GM18498 (cell line): ENCODE data around the gene CHTF18.
"Not testable (repeated sequence)": the region's sequence is repeated elsewhere in the genome, so short reads cannot be mapped to it uniquely, and the experiment has no call there.

ENCODE experiments used
- ATAC-seq: cut with Tn5 transposase; IDR thresholded peaks from one replicate; pipeline ENCODE4 v1.9.1; 2021; ENCODE audit warnings: mild to moderate bottlenecking, moderate library complexity; ENCODE audit not compliant: unreplicated experiment

Gene CHTF18

DNA sequence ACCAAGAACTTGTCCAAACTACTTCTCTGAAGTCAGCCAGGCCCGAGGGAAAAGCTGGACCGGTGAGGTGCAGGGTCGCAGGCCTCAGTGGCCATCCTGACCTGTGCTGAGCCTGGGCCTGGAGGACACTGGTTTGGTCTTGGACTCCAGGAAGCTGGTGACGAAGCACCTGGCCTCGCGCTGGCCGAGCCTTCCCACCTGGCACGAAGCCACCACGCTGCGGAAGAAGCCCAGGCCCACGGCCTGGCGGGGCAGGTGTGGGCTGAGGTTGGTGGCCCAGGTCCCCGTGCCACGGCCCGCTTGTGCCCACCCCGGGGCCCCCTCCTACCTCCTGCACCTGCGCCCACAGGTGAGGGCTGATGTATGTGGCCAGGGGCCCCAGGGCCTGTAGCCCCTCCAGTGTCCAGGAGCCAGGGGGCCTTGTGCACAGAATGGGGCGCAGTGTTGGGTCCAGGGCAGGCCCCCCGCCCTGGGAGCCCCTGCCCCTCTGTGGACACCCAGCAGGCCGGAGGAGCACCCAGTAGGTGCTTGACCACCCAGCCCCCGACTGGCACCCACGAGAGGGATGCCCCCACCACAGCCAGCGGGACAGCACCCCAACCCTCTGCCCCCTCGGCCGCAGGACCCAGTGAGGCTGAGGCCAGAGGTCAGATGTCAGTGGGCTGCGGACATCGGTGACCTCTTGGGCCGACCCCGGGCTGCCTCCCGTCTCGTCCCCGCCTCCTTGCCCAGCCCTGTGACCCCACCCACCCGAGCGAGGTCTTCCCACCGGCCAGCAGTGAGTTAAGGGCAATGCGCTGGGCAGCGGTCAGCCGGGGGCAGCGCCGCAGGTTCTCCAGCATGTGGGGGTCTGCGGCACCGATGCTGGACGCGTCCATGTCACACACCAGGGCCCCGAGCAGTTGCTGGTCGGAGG, 14.1 kb upstream of the CHTF18 start:
- ATAC-seq: no peak

DNA sequence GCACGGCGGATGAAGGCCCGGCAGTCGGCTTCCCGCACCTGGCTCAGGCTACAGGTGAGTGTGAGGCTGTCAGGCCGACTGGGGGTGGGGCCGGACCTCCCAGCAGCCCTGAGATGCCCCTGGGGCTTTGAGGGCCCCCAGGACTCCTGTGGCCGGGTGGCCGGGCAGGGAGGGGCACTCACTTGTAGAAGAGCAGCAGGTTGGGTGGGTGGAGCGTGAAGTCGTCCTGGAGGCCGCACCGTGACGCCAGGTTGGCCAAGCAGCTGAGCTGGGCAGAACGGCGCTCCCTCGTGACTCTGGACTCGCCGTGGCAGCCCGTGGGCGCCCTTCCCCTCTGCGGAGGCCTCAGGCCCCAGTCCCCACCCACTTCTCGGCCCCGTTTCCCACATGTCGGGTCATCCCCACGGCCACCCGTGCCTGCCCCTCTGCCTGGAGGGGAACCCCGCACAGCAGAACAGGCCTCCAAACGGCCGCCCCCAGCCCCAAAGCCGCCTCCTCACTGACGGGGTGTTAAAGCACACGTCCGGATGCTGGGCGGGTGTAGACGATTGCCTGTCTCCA, 13.1 kb upstream of the CHTF18 start:
- no peak for ATAC-seq

DNA sequence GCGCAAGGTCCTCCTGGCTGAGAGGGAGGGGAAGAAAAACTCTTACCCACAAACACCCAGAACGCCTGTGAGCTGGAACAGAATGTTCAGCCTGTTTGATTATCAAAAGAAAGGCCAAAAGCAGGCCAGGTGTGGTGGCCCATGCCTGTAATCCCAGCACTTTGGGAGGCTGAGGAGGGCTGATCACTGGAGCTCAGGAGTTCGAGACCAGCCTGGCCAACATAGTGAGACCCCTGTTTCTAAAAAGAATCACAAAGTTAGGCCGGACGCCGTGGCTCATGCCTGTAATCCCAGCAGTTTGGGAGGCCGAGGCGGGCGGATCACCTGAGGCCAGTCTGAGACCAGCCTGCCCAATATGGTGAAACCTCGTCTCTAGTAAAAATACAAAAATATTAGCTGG, 12.1 kb upstream of the CHTF18 start:
- ATAC-seq: not testable (repeated sequence)

DNA sequence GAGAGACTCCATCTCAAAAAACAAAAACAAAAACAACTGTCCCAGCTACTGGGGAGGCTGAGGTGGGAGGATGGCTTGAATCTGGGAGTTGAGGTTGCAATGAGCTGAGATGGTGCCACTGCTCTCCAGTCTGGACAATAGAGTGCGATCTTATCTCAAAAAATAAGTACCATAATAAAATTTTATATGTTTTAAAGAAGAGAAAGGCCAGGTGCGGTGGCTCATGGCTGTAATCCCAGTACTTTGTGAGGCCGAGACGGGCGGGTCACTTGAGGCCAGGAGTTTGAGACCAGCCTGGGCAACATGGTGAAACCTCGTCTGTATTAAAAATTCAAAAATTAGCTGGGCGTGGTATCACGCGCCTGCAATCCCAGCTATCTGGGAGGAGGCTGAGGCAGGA, 11.6 kb upstream of the CHTF18 start:
- ATAC-seq: no peak

DNA sequence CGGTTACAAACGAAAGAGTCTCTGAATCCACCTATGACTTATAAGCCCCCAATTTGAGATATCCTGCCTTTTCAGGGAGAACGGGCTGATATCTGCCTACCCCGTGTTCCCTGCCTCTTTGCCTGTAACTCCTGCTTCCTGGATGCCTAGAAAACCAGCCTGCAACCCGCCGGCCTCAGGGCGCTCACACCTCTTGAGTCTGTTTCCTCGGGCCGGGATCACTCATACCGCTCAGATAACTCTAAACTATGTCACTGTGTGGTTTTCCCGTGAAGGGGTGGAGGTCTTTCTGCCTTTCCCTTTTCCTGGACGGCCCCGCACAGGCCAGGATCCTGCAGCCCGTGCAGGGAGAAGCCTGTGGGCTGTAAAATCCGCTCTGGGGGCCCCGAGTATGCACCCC, 10.6 kb upstream of the CHTF18 start:
- ATAC-seq: no peak

DNA sequence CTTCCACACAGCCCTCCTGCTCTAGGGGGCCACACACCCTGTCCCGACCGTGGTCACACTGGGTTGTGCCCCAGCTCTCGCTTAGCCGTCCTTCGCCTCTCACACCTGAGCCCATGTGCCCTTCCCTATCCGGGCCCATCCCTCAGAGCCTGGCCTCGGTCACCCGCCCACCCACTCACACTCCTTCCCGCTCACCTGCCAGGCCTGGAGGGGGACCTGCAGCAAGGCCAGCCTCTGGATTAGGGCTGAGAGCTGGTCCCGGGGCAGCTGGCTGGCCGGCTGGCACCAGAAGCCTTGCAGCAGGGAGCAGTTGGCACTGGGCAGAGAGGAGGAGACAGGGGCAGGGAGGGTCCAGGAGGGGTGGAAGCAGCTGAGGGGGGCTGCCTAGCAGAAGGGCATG, 10.0 kb upstream of the CHTF18 start:
- no peak for ATAC-seq

DNA sequence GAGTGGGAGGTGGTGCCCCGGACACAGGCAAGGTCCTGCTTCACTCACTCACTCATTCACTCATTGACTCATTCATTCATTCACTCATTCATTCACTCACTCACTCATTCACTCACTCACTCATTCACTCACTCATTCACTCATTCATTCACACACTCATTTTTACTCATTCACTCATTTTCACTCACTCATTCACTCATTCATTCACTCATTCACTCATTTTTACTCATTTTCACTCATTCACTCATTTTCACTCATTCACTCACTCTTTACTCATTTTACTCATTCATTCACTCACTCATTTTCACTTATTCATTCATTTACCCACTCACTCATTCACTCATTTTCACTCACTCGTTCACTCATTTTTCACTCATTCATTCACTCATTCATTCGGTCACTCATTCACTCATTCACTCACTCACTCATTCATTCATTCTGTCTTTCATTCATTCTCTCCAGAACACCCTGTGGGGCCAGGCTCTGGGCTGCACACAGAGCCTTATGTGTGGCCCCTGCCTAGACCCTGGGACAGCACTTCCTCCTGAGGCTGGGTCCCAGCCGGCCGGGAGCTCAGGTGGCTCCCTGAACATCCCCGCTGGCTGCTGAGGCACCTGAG, 9.4 kb upstream of the CHTF18 start:
- no peak for ATAC-seq

DNA sequence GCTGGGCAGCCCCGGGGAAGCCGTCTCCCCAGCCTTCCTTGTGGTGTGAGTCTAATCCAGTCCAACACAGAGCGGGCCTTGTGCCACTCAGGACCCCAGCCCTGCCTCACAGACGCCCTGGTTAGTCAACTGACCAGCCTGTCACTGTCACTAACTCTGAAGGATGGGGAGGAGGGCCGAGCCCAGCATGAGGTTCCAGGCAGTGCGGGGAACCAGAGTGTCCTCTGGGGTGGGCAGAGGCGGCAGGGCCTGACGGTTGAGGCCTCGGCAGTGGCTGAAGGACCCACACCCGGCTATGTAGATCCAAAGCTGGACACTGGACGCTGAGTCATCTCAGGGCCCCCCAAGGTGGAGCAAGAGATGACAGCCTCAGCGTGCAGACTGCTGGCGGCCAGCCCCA, 8.9 kb upstream of the CHTF18 start:
- no peak for ATAC-seq

DNA sequence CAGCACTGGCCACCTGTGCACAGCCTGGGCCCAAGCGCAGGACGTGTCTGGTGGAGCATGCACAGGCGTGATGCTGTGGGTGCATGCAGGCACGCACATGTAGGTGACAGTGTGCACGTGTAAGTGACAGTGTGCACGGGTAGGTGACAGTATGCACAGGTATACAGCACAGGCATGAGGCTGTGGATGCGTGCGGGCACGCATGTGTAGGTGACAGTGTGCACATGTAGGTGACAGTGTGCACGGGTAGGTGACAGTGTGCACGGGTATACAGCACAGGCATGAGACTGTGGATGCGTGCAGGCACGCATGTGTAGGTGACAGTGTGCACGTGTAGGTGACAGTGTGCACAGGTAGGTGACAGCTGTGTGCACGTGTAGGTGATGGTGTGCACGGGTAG, 8.1 kb upstream of the CHTF18 start:
- ATAC-seq: no peak

DNA sequence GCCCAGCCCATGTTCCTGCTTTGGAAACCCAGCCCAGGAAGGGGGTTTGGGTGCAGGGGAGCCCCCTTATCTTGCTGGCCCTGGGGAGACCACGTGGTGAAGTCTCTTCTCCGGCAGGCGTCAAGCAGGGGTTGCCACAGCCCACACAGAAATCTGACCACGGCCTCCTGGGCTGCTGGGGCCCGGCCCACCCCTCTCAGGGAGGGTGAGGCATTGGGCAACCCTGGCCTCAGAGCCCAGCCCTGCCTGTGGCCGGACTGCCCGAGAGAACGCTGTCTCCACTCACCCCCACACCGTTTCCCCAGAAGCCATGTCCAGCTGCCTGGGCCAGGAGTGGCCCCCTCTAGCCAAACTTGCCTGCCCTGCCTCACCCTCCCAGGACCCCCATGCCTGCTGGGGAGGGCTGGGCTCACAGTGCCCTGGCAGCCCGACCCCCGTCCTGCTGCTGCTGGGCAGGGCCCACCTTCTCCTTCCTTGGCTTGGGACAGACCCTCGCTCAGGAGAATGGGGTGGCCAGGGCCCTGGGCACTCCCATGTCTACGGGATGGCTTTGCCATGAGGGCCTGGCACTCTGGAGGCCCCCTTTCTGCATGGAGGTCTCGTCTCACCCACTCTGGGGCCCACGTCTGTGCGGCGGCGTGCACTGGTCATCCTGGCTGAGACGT, 6.9 kb upstream of the CHTF18 start:
- ATAC-seq: no peak

DNA sequence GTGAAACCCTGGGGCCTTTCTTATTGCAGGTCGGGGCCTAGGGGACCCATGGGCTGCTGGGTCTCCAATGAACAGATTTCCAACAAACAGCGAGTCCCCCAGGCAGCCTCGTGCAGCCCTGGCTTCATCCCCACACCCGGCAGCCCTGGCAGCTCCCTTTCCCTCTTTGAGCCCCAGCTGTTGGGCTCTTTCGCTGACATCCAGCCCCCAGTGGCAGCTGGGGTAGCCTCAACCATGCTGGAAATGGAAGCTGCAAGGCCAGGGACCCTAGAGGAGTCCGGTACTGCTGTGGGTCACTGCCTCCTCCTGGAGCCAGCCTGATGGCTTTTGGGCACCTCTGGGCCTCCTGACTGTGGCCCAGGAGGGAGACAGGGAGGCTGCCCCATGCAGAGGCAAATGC, 6.2 kb upstream of the CHTF18 start:
- ATAC-seq: no peak

DNA sequence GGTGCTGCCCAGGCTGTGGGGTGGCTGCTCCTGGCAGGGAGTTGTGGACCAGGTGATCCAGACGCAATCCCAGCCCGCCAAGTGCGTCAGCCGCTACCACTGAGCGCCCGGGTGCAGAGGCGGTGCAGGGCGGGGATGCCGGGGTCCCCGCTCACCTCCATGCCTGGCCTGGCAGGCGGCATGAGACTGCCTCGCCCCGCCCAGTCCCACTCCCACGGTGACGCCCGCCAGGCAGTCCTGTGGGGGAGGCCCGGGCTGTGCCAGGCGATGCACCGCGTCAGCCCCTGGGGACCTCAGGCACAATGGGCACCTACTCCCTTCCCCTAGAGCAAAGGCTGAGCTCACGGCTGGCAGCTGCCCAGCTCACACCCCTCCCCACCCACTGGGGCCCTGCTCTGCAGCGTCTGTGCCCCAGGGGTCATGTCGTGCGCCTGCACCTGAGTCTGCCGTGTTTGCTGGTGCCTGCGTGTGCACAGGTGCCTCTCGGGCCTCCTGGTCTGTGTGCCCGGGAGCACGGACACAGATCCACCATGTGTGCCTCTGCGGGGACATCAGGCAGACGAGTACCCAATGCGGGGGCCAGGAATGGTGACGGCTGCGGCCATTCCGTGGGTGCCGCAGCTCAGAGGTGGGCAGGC, 5.5 kb upstream of the CHTF18 start:
- ATAC-seq: no peak

DNA sequence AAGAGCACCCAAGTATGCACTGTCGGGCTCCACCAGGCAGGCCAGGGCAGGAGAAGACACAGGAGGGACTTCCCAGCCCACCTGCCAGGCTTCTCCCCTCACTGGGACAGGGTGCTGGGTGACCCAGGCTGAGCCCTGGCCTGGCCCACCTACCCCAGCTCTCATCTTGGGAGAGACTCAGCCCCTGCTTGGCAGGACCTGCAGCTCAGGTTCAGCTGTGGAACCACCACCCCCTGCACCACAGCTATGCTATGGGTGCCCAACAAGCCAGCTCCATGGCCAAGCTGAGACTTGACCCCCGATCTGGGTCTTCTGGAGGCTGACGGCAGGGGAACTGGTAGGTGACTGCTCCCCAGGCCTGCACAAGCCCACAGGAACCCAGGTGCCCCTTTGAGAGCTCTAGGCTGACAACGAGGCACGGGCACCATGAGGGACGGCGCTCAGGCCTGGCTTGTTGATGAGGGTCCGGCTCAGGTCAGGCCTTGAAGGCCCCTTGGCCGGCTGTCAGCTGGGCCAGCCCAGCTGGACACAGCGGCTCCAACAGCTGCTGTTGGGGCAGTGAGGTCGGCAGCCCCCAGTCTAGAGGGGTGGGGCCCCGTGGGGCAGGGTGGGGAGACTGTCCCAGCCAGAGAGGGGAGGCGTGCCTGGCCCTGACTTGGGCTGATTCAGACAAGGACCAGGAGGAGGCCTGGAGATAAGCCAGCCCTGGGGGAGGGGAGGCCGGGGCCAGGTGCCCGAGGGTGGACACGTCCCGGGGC, 4.8 kb upstream of the CHTF18 start:
- no peak for ATAC-seq

DNA sequence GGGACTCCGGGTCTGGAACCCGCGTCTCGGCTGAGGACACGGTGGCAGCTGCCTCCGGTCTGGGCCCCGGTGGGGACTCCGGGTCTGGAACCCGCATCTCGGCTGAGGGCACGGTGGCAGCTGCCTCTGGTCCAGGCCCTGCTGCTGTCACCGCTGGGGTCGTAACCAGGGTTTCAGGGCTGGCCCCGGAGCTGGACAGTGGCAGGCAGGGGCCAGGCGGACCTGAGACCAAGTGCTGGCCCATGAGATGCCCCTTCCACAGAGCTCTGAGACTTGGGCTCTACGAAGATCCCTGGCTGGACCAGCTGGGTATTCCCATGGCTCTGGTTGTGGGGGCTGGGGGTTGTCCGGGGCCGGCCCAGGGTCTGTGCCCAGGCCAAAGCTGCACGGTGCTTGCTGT, 4.0 kb upstream of the CHTF18 start:
- no peak for ATAC-seq

DNA sequence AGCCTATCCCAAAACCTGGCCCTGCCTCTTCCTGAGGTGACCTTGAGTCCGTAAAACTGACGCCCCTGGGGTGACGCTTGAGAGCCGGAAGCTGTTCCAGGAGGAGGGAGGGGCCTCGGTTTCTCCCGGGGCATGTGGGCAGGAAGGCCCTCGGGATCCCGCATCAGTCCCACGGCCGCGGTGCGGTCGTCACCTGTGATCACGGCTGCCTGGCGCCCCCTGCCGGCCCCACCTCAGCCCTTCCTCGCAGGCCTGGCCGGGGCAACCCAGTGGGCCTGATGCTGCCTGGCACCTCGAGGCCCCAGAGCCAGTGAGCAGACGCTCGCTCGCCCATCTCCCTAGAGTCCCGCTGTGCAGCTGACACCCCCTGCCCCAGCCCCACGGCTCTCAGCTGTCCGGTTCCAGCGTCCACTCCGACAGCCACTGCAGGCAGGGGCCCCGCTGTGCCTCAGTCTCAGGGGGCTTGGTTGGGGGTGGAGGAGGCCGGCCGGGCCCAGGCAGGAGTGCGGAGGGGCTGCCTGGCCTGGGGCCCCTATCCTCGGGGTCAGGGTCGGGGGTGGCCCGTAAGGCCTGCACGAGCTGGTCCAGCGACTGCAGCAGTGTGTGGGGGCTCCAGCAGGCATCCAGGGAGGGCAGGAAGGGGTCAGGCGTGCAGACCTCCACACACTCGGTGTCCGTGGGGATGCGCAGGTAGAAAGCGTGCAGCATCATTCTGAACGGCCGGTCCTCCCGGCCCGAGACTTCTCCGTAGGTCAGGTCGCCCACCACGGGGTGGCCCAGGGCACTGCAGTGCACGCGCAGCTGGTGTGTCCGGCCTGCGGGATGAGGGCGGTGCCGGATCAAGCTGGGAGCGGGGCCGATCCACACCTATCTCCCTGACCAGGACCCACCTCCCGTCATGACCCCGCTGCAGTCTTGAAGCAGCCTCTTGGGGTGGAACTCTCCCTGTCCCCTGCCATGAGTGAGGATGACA, 2.6 kb upstream of the CHTF18 start:
- ATAC-seq: no peak

DNA sequence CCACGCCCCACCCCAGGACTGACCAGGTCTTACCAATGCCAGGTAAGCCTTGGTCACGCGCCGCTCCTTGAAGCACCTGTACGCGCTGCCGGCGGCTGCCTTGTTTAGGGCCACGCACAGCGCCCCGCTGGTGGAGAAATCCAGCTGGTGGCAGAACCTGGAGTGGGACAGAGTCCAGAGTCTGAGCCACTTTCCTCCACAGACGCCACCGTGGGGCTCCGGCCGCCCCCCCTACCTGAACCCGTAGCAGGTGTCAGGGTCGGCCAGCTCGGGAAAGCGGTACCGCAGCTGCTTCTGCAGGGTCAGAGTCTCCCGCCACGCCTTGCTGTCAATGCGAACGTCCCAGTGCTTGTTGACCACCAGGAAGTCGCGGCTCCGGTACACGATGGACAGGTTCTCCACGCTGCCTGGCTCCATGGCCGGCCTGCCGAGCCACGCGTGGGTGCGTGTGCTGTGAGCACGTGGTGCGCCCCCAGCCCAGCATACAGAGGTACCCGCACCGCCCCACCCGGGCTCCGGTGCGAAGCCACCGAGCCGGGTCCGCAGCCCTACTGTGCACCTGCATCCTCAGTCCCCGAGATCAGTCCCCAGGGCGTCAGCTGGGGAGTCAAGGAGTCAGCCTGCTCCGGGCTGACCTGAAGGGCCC, 976 bp upstream of the CHTF18 start:
- no peak for ATAC-seq

DNA sequence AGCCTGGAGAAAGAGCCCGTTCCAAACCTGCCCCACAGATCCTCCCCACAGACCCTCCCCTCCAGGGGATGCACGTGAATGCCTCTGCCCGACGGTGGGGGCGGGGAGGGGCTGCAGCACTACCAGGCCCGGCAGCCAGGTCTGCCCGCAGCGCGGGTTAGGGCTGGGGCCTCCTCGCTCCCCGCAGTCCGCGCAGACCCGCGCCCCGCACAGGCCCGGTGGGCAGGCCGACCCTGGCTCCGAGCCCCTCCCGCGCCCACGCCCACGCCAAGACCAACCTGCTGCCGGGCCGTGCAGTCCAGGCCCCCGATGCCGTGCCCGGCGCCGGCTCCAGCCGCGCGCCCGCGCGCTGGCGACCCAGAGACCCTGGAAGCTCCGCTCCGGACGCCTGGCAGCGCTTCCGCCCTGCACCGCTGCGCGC, 432 bp upstream of the CHTF18 start, which contains the start of gene RPUSD1:
TSS of gene RPUSD1 (minus strand) at position 404 of the 421 bp plus-strand sequence. CDS start 644 bp downstream, outside the sequence.
- ATAC-seq: no peak

DNA sequence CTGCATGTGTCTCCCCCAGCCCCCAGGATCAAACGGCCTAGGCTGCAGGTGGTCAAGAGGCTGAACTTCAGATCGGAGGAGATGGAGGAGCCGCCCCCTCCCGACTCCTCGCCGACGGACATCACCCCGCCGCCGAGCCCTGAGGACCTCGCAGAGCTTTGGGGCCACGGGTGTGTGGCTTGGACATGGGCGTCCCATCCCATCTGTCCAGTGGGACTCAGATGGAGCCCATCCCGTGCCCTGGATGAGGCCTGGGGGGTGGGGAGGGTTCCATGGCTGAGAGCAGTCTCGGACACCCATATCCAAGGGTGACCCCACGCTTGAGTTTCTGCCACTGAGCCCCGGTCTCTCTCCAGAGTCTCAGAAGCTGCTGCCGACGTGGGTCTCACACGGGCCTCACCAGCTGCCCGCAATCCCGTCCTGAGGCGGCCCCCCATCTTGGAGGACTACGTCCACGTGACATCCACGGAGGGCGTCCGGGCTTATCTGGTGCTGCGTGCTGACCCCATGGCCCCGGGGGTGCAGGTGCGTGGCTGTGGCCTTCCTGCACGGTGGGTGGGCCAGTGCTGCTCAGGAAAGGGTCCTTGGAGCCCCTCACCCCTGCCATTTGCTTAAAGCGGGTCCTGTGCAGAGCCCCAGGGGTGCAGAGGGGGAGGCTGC, 901 bp downstream of the CHTF18 start:
- no peak for ATAC-seq
